ENCODE data around the gene ABTB2. TPM values are rescaled to one million over a fixed set of nuclear protein-coding genes. Genes with fewer than 3 reads are reported as not detected.

Gene ABTB2
- polyA plus RNA-seq, 1 donor, result 1.3 TPM

DNA sequence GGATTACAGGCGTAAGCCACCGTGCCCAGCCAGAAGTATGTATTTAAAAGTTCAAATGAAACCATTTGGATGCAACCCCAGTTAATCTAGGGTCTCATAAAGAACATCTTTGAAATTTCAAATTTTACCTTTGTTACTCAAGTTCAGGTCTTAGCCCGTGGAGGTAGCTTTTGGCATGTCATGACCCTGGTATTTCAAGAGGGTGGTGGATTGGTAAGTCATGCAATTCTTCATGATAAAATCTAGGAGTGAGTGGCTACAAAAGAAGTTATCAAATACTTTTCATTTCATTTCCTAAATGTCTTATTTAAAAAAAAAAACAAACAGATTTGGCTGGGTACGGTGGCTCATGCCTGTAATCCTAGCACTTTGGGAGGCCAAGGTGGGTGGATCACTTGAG, 80.6 kb downstream of the ABTB2 start:
- DNase-seq, result no peak
- no peak overlapping the region for H3K4me3 ChIP-seq (ENCODE audit: low read length)
- H3K27me3 ChIP-seq (ENCODE audit: control insufficient read depth, insufficient read depth, low read length), result no peaks in the 10 kb centered on the region
- 86% methylated on average over 1 of the region's 4 CpGs for WGBS (ENCODE audit: insufficient coverage, low lambda C conversion rate)
- no peaks in the 10 kb centered on the region for H3K9me3 ChIP-seq (ENCODE audit: control insufficient read depth, low read depth, low read length)
- no peak overlapping the region for H3K27ac ChIP-seq (ENCODE audit: low read length)
- H3K36me3 ChIP-seq (ENCODE audit: control insufficient read depth, insufficient read depth, low read length), result no peaks in the 10 kb centered on the region
- no peaks in the 10 kb centered on the region for H3K4me1 ChIP-seq (ENCODE audit: control insufficient read depth, insufficient read depth, low read length)

DNA sequence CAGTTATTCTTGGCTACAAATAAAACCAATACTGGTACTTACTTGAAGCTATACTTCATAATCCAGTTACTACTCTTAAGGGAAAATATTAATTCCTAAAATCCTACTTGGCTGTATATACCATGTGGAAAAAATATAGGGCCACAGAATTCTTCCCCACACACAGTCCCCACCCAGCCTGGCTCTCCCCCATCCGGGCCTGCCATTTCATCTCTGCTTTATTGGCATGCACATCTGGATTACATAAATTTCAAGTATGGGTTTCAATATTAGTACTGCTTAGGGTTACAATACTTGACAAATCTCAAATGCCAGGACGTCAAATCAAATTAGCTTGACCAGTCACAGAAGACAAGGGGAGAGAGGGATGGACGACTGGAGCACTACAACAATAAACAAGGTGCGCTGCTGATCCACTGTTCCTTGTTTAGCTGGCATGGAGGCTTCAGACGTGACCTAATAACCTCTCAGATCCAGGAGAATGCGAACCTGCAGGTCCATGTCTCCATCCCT, 81.4 kb downstream of the ABTB2 start:
- Histone ChIP-seq H3K4me3 (ENCODE audit: low read length) (no peak overlapping the region), H3K9me3 (ENCODE audit: control insufficient read depth, low read depth, low read length) (no peaks in the 10 kb centered on the region), H3K27ac (ENCODE audit: low read length) (no peak overlapping the region), H3K27me3 (ENCODE audit: control insufficient read depth, insufficient read depth, low read length) (no peaks in the 10 kb centered on the region), H3K36me3 (ENCODE audit: control insufficient read depth, insufficient read depth, low read length) (no peaks in the 10 kb centered on the region), H3K4me1 (ENCODE audit: control insufficient read depth, insufficient read depth, low read length) (no peaks in the 10 kb centered on the region)
- WGBS (ENCODE audit: insufficient coverage, low lambda C conversion rate), result no CpG with 5 or more reads among the region's 6 CpGs
- no peak for DNase-seq

DNA sequence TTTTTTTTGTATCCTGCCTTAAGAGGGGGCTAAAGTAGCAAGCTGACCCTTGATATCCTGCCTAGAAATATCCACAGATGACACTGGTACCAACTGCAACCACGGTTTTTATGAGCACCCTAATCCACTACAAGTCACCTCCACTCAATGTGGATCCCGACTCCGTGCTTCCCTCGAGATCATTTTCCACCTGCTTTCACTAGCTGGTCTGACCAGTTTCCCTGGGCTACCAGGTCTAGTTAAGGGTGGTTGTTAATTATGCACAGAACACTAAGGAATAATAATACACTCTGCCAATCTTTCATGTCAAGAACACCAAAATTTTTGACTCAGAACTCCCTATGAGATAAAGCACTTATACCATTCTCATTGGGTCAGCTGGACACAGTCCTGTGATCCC, 82.3 kb downstream of the ABTB2 start:
- no peak overlapping the region for H3K27ac ChIP-seq (ENCODE audit: low read length)
- WGBS (ENCODE audit: insufficient coverage, low lambda C conversion rate), result no CpG with 5 or more reads among the region's 4 CpGs
- H3K9me3 ChIP-seq (ENCODE audit: control insufficient read depth, low read depth, low read length), result no peaks in the 10 kb centered on the region

DNA sequence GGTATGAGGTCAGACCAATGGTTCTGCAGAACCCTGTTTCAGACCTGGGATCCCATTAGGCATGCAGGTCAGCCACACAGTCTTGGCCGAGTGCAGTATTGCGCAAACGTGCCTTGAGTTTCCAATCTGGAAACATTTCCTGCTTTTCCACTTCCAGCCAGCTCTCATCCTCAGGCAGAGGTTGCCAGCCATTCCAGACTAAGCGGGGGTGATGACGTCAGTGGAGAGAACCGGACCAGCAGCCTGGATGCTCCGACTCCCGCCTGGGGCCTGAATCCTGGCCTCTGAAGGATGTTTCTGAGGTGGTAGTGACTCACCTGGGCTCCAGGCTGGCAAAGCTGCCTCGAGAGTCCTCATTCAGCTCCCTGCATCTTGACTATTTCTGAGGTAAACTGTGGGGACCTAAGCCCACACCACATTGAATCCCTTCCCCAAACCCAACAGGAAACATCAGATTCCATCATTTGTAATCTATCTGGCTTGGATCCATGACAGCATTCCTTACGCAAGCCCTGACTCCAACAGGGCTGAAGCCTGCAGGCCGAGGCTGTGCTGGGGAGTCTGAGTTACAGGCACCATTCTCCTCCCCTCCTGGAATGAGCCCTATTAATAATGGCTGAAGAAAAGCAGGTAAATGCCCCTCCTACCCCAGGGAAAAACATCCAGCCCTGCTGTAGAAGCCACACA, 83.0 kb downstream of the ABTB2 start:
- Histone ChIP-seq H3K27ac (ENCODE audit: low read length) (no peak overlapping the region), H3K9me3 (ENCODE audit: control insufficient read depth, low read depth, low read length) (no peaks in the 10 kb centered on the region), H3K36me3 (ENCODE audit: control insufficient read depth, insufficient read depth, low read length) (no peaks in the 10 kb centered on the region), H3K4me1 (ENCODE audit: control insufficient read depth, insufficient read depth, low read length) (no peaks in the 10 kb centered on the region), H3K4me3 (ENCODE audit: low read length) (no peak overlapping the region), H3K27me3 (ENCODE audit: control insufficient read depth, insufficient read depth, low read length) (no peaks in the 10 kb centered on the region)
- no CpG with 5 or more reads among the region's 11 CpGs for WGBS (ENCODE audit: insufficient coverage, low lambda C conversion rate)
- DNase-seq, result peak; percentile 24 to 37

More for the DNA sequence above, 82.3 kb downstream of the ABTB2 start:
- H3K4me1 ChIP-seq (ENCODE audit: control insufficient read depth, insufficient read depth, low read length), result no peaks in the 10 kb centered on the region
- DNase-seq, result no peak
- H3K4me3 ChIP-seq (ENCODE audit: low read length), result no peak overlapping the region
- no peaks in the 10 kb centered on the region for H3K36me3 ChIP-seq (ENCODE audit: control insufficient read depth, insufficient read depth, low read length)
- H3K27me3 ChIP-seq (ENCODE audit: control insufficient read depth, insufficient read depth, low read length), result no peaks in the 10 kb centered on the region

DNA sequence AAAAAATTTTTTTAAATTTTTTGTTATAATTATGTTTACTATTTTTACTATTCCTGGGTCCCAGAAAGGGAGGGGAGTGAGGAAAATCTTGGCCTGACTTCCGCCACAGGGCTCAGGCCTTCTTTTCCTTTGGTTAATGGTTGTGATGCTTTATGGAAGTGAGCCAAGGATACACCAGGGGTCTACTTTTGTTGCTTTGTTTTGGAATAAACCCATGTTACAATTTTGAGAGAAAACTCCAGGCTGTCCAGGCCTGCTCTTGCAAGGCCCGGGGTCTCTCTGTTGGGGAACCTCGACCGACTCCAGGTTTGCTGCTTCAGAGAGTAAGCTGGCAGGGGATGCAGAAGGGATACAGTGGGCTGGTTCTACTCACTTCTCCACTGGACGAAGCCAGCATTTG, 84.7 kb downstream of the ABTB2 start:
- no peak for DNase-seq
- WGBS (ENCODE audit: insufficient coverage, low lambda C conversion rate), result no CpG with 5 or more reads among the region's 5 CpGs
- Histone ChIP-seq H3K9me3 (ENCODE audit: control insufficient read depth, low read depth, low read length) (no peaks in the 10 kb centered on the region), H3K27me3 (ENCODE audit: control insufficient read depth, insufficient read depth, low read length) (no peaks in the 10 kb centered on the region), H3K36me3 (ENCODE audit: control insufficient read depth, insufficient read depth, low read length) (no peaks in the 10 kb centered on the region), H3K4me1 (ENCODE audit: control insufficient read depth, insufficient read depth, low read length) (no peaks in the 10 kb centered on the region), H3K4me3 (ENCODE audit: low read length) (no peak overlapping the region), H3K27ac (ENCODE audit: low read length) (no peak overlapping the region)

DNA sequence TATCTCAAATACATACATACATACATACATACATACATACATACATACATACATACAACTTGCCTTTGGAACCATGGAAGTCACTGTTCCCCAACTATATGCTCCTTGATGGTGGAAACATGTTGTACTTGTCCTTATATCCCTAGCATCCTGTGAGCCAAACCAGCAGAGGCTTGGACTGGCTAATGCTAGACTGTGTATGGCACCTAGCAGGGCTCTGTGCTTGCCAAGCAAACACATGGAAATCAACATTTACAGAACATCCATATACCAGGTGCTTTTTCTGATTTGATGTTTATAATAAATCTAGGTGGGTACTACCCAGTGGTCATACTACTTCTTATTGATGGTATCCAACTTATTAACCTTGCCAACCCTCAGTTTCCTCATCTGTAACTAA, 86.1 kb downstream of the ABTB2 start:
- Histone ChIP-seq H3K27ac (ENCODE audit: low read length) (no peak overlapping the region), H3K27me3 (ENCODE audit: control insufficient read depth, insufficient read depth, low read length) (no peaks in the 10 kb centered on the region), H3K4me3 (ENCODE audit: low read length) (no peak overlapping the region), H3K4me1 (ENCODE audit: control insufficient read depth, insufficient read depth, low read length) (no peaks in the 10 kb centered on the region), H3K36me3 (ENCODE audit: control insufficient read depth, insufficient read depth, low read length) (no peaks in the 10 kb centered on the region), H3K9me3 (ENCODE audit: control insufficient read depth, low read depth, low read length) (no peaks in the 10 kb centered on the region)
- DNase-seq, result no peak

DNA sequence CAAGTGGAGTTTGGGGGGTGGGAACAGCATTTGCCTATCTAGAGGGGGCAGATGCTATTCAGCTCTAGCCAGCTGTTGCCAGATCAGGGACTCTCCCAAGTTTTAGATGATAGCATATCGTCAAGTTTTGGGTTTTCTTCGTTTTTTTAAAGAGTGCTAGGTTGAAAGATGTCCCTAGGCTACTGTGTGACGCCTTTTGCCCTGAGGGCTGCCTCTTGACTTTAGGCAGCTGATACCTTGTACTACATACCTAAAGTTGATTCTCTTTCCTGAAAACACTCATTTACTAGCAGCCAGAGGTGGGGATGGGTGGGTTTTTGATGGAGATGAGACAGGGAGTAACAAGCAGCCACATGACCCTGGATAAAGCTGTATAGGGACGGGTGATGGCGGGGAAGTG, 87.1 kb downstream of the ABTB2 start:
- no peaks in the 10 kb centered on the region for H3K36me3 ChIP-seq (ENCODE audit: control insufficient read depth, insufficient read depth, low read length)
- no peaks in the 10 kb centered on the region for H3K9me3 ChIP-seq (ENCODE audit: control insufficient read depth, low read depth, low read length)
- H3K4me1 ChIP-seq (ENCODE audit: control insufficient read depth, insufficient read depth, low read length), result no peaks in the 10 kb centered on the region
- WGBS (ENCODE audit: insufficient coverage, low lambda C conversion rate), result 100% methylated on average over 2 of the region's 5 CpGs
- H3K4me3 ChIP-seq (ENCODE audit: low read length), result no peak overlapping the region
- H3K27ac ChIP-seq (ENCODE audit: low read length), result no peak overlapping the region
- DNase-seq, result no peak
- no peaks in the 10 kb centered on the region for H3K27me3 ChIP-seq (ENCODE audit: control insufficient read depth, insufficient read depth, low read length)

DNA sequence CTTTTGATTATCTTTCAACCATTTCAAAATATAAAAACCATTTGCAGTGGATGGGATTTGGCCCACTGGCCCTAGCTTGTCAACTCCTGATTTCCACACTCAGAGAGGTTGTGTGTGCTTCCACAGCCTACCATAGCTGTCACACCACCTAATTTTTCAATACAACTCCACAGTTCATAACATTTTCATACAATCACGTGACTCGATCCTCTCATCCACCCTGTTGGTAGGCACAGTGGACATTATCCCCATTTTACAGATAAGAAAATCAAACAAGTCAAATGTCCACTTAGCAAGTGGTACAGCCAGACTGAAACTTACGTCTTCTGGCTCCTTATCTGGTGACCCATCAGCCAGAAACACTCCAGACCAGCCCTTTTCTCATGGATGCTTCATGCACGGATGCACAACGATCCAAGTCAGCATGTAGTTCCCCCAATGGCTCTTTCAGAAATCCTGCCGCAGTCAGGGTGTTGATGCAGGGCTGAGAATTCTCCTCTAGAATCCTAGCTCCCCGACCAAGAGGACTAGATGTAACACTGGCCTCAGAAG, 88.0 kb downstream of the ABTB2 start:
- Histone ChIP-seq H3K27me3 (ENCODE audit: control insufficient read depth, insufficient read depth, low read length) (no peaks in the 10 kb centered on the region), H3K36me3 (ENCODE audit: control insufficient read depth, insufficient read depth, low read length) (no peaks in the 10 kb centered on the region), H3K4me1 (ENCODE audit: control insufficient read depth, insufficient read depth, low read length) (no peaks in the 10 kb centered on the region), H3K9me3 (ENCODE audit: control insufficient read depth, low read depth, low read length) (no peaks in the 10 kb centered on the region), H3K27ac (ENCODE audit: low read length) (no peak overlapping the region), H3K4me3 (ENCODE audit: low read length) (no peak overlapping the region)
- WGBS (ENCODE audit: insufficient coverage, low lambda C conversion rate), result 88% methylated on average over 1 of the region's 7 CpGs
- DNase-seq, result no peak

DNA sequence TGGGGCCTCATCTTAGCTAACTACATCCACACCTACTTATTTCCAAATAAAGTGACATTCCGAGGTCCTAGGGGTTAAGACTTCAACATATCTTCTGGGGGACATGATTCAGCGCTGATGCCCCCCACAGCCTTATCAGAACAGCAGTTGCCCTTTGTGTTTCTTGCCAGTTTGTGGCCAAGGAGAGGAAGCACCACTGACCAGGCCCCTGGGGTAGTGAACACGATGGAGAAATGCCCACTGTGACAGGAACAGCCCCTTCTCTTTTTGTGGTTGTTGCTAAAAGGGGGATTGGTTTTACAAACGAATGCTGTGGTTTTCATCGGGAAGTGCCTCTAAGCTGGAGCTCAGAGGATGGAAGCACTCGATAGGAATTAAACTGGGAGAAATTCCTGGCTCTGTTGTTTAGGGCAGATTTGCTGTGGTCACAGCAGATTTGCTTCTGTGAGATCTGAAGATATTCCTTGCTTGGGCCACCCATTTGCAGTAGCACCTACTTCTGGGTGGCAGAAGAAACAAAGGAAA, 88.8 kb downstream of the ABTB2 start:
- Histone ChIP-seq H3K4me1 (ENCODE audit: control insufficient read depth, insufficient read depth, low read length) (no peaks in the 10 kb centered on the region), H3K36me3 (ENCODE audit: control insufficient read depth, insufficient read depth, low read length) (no peaks in the 10 kb centered on the region), H3K9me3 (ENCODE audit: control insufficient read depth, low read depth, low read length) (no peaks in the 10 kb centered on the region), H3K4me3 (ENCODE audit: low read length) (no peak overlapping the region), H3K27ac (ENCODE audit: low read length) (no peak overlapping the region), H3K27me3 (ENCODE audit: control insufficient read depth, insufficient read depth, low read length) (no peaks in the 10 kb centered on the region)
- no peak for DNase-seq
- no CpG with 5 or more reads among the region's 6 CpGs for WGBS (ENCODE audit: insufficient coverage, low lambda C conversion rate)

DNA sequence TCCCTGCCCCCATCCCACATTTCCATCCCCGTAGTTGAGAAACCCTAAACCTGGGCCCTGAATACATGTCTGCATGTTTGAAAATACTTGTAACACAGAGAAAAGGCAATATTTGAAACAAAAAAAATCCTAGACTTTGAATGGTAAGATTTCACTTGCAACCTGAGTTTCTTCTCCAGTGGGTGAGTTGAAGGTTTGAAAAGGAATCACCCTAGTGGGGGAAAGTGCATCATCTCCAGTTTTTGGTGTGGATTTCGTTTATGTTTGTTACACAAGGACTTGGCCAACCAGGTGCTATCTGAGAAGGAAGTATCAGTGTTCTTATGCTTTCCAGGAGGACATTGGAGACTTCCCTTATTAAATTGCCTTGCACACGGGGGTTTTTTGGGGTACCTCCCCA, 90.4 kb downstream of the ABTB2 start:
- H3K27ac ChIP-seq (ENCODE audit: low read length), result no peak overlapping the region
- H3K4me1 ChIP-seq (ENCODE audit: control insufficient read depth, insufficient read depth, low read length), result no peaks in the 10 kb centered on the region
- H3K4me3 ChIP-seq (ENCODE audit: low read length), result no peak overlapping the region
- no peaks in the 10 kb centered on the region for H3K36me3 ChIP-seq (ENCODE audit: control insufficient read depth, insufficient read depth, low read length)
- H3K27me3 ChIP-seq (ENCODE audit: control insufficient read depth, insufficient read depth, low read length), result no peaks in the 10 kb centered on the region
- no peaks in the 10 kb centered on the region for H3K9me3 ChIP-seq (ENCODE audit: control insufficient read depth, low read depth, low read length)
- WGBS (ENCODE audit: insufficient coverage, low lambda C conversion rate), result no CpG with 5 or more reads among the region's 3 CpGs
- no peak for DNase-seq

DNA sequence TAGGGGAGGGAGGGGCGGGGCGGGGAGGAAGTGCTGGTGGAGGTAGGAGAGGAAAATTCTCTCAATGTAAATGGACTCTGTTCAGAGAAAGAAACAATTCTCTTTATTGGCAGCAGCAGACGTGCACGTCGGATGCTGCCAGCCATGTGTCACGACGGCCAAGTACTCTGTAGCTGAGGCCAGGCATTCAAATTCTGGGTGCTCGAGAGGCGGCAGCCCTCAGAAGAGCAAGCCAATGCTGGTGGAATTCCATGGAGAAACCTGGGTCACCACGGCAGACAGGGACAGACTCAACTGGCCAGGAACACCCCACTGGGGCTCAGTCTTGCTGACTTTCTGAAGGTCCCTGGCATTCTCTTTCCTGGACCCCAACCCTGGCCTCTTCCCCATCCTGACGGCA, 90.8 kb downstream of the ABTB2 start:
- no peaks in the 10 kb centered on the region for H3K36me3 ChIP-seq (ENCODE audit: control insufficient read depth, insufficient read depth, low read length)
- no CpG with 5 or more reads among the region's 11 CpGs for WGBS (ENCODE audit: insufficient coverage, low lambda C conversion rate)
- H3K4me1 ChIP-seq (ENCODE audit: control insufficient read depth, insufficient read depth, low read length), result no peaks in the 10 kb centered on the region
- no peak overlapping the region for H3K27ac ChIP-seq (ENCODE audit: low read length)
- H3K27me3 ChIP-seq (ENCODE audit: control insufficient read depth, insufficient read depth, low read length), result no peaks in the 10 kb centered on the region
- H3K4me3 ChIP-seq (ENCODE audit: low read length), result no peak overlapping the region
- DNase-seq, result no peak
- H3K9me3 ChIP-seq (ENCODE audit: control insufficient read depth, low read depth, low read length), result no peaks in the 10 kb centered on the region

Measured in large intestine (tissue), 3 donors.